ENCODE data around the gene PTPN14.

The PTPN14 gene

GRCh38 chr1:214438530-214438929 is 112.9 kb downstream of the PTPN14 start:
- peaks cover 34% of the 10 kb centered on the region for H3K36me3 Mint-ChIP-seq (ENCODE audit: low read depth)
- H3K9me3 Mint-ChIP-seq = no peaks in the 10 kb centered on the region
- H3K4me3 Mint-ChIP-seq = no peak overlapping the region
- peaks cover 8% of the 10 kb centered on the region for H3K27me3 Mint-ChIP-seq (ENCODE audit: low read depth, poor library complexity)
- peak overlapping the region; percentile 95 for H3K27ac Mint-ChIP-seq
- TF ChIP-seq CTCF (IDR thresholded peaks at IDR 0.05) = no peak
- peaks cover 50% of the 10 kb centered on the region for H3K4me1 Mint-ChIP-seq
- no peak for DNase-seq

DNA sequence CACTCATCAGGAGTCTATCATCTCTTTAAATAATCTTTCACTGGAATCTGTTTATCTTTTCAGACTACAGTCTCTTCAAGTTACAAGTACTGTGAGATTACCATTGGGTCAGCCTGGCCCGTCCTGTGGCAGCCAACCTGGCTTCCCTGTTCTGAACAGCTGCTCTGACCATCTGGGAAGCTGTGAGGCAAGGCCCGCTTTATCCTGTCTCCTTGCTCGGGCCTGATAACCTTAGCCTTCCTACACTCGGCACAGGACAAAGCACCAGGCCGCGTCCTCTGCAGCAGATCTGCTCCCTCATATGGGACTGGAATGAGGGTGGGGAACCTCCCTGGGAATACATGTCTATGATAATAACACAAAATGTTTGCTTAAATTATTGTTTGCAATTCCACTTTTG is 113.3 kb downstream of the PTPN14 start:
- H3K27me3 Mint-ChIP-seq (ENCODE audit: low read depth, poor library complexity) = peaks cover 4% of the 10 kb centered on the region
- no peak for TF ChIP-seq CTCF (IDR thresholded peaks at IDR 0.05)
- peak overlapping the region; percentile 82 for H3K27ac Mint-ChIP-seq
- peaks cover 30% of the 10 kb centered on the region for H3K36me3 Mint-ChIP-seq (ENCODE audit: low read depth)
- H3K9me3 Mint-ChIP-seq = no peaks in the 10 kb centered on the region
- no peak overlapping the region for H3K4me3 Mint-ChIP-seq
- DNase-seq = peak; percentile 5
- H3K4me1 Mint-ChIP-seq = peaks cover 46% of the 10 kb centered on the region

GRCh38 chr1:214435867-214436266 is 115.5 kb downstream of the PTPN14 start:
- Mint-ChIP-seq H3K4me1 (peaks cover 35% of the 10 kb centered on the region), H3K27ac (no peak overlapping the region), H3K4me3 (no peak overlapping the region), H3K27me3 (ENCODE audit: low read depth, poor library complexity) (no peaks in the 10 kb centered on the region), H3K36me3 (ENCODE audit: low read depth) (peaks cover 35% of the 10 kb centered on the region), H3K9me3 (no peaks in the 10 kb centered on the region)
- TF ChIP-seq CTCF (IDR thresholded peaks at IDR 0.05) = no peak
- DNase-seq = no peak

- H3K4me1 Mint-ChIP-seq = peaks cover 8% of the 10 kb centered on the region
- H3K27me3 Mint-ChIP-seq (ENCODE audit: low read depth, poor library complexity) = no peaks in the 10 kb centered on the region
- no peak for TF ChIP-seq CTCF (IDR thresholded peaks at IDR 0.05)
- no peak overlapping the region for H3K4me3 Mint-ChIP-seq
- no peak overlapping the region for H3K27ac Mint-ChIP-seq
- H3K36me3 Mint-ChIP-seq (ENCODE audit: low read depth) = peaks cover 33% of the 10 kb centered on the region
- no peaks in the 10 kb centered on the region for H3K9me3 Mint-ChIP-seq
- DNase-seq = no peak
These were observed 119.2 kb downstream of the PTPN14 start for GRCh38 chr1:214432245-214432644.

- Mint-ChIP-seq H3K4me1 (peaks cover 8% of the 10 kb centered on the region), H3K27me3 (ENCODE audit: low read depth, poor library complexity) (no peaks in the 10 kb centered on the region), H3K9me3 (no peaks in the 10 kb centered on the region), H3K36me3 (ENCODE audit: low read depth) (peaks cover 29% of the 10 kb centered on the region), H3K27ac (peak overlapping the region; percentile 62), H3K4me3 (no peak overlapping the region)
- no peak for DNase-seq
- no peak for TF ChIP-seq CTCF (IDR thresholded peaks at IDR 0.05)
These were observed 121.2 kb downstream of the PTPN14 start for GRCh38 chr1:214429951-214430770.

DNA sequence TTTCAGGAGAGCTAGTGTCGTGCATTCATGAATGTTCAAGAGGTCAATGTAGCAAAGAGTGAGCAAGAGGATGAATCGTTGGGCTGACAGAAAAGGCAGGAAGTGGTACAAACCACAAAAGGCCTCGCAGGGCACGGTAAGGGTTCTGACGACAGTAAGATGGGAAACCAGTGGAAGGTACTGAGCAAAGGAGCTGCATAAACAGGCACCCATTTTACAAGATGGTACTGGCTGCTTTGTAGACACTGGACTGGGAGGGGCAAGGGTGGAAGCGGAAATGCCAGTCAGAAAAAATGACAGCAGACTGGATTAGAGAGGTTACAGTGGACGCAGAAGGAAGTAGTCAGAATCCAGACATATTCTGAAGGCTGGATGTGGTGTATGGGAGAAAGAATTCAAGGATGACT is 123.5 kb downstream of the PTPN14 start:
- TF ChIP-seq CTCF (IDR thresholded peaks at IDR 0.05) = no peak
- DNase-seq = no peak
- Mint-ChIP-seq H3K4me3 (no peak overlapping the region), H3K27ac (peak overlapping the region; percentile 64), H3K9me3 (no peaks in the 10 kb centered on the region), H3K27me3 (ENCODE audit: low read depth, poor library complexity) (no peaks in the 10 kb centered on the region), H3K36me3 (ENCODE audit: low read depth) (peaks cover 26% of the 10 kb centered on the region), H3K4me1 (peaks cover 8% of the 10 kb centered on the region)

Data from nephron progenitor cell (in vitro differentiated cells).